Activated T-helper 9 cell treated with anti-CD3 and anti-CD28 coated beads, Interleukin-2, amount 50 U/mL, for 16 hours (primary cell): ENCODE results near the gene LHFPL2.

Source experiments
- DNase-seq: peaks from one replicate; pipeline ENCODE4 v3.0.0-alpha.2; 2020; ENCODE audit warnings: low read depth

LHFPL2 gene

DNA sequence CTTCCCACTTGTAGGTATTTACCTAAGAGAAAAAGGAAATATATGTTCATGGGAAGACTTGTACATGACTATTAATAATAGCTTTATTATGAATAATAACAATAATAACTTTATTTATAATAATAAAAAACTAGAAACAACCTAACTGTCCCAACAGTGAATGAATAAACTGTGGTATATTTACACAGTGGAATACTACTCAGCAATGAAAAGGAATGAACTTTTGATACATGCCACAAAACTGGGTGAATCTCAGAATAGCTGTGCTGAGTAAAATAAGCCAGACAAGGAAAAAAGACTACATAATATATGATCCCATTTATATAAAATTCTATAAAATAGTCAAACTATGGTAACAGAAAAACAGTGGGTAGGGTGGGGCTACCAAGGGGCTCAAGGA, 199.5 kb downstream of the LHFPL2 start:
- DNase-seq, result no peak

DNA sequence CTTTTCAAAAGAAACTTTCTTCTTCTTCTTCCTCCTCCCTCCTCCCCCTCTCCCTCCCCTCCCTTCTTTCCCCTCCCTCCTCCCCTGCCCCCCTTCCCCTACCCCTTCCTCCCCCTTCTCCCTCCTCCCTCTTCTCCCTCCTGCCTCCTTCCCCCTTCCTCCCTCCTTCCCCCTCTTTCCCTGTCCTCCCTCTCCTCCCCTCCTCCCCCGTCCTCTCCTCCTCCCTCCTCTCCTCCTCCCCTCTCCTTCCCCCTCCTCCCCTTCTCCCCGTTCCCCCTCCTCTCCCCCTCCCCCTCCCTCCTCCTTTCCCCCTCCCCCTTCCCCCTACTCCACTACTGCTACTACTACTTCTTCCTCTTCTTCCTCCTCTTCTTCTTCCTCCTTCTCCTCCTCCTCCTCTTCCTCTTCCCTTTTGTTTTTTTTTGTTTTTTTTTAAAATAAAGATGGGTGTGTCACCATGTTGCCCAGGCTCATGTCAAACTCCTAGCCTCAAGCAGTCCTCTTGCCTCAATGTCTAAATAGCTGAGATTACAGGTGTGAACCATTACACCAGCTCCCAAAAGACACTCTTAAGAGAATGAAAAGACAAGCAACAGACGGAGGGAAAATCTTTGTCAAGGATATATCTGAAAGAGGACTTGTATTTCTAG, 200.7 kb downstream of the LHFPL2 start:
- DNase-seq, result no peak
